KOPT-K1 (cell line): ENCODE measurements around the gene SRPK1.
A peak's percentile ranks its signal among the peaks of the same experiment; 100 is the strongest.

Experiments
- H3K27ac ChIP-seq: fragments of 200-600 bp; sonication (generic); 2 replicates; pipeline ENCODE4 v1.5.1; 2016; ENCODE audit warnings: antibody characterized with exemption, mild to moderate bottlenecking, low read depth, low read length; ENCODE audit not compliant: poor library complexity, severe bottlenecking
- H3K36me3 ChIP-seq: fragments of 200-600 bp; sonication (generic); 2 replicates; pipeline ENCODE4 v1.5.1; 2017; ENCODE audit warnings: antibody characterized with exemption, mild to moderate bottlenecking, low read length, moderate library complexity; ENCODE audit not compliant: insufficient read depth
- H3K9me3 ChIP-seq: fragments of 200-600 bp; sonication (generic); 2 replicates; pipeline ENCODE4 v1.5.1; 2017; ENCODE audit warnings: antibody characterized with exemption, low read length, mild to moderate bottlenecking; ENCODE audit not compliant: insufficient read depth, poor library complexity, severe bottlenecking

Gene SRPK1

GRCh38 chr6:35920793-35921732, at the start of gene SRPK1:
TSS of gene SRPK1 (minus strand) at chr6:35921098. CDS start at chr6:35921056, 42 bp downstream.
- Histone ChIP-seq H3K9me3 (no peaks in the 10 kb centered on the region), H3K27ac (peak within 1 kb of the TSS; percentile 86), H3K36me3 (peaks cover 21% of the 10 kb centered on the region)

DNA sequence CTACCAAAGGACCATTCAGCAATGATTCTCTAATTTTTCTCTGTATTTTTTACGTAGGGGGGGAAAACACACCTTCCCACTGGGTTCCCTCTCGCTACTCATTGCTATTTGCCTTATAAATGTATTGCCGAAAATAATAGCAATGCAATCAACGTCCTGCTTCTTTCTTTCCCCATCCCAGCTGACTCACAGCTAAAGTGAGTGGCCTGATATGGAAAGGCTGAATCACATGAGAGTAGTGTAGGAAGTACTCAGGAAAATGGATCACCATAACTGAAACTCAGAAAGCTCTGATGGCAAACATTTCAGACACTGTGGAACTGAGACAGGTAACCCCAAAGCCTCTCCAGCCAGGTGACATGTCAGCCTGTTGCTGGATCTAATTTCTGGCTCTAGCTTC, 49.3 kb upstream of the SRPK1 start:
- no peaks in the 10 kb centered on the region for H3K36me3 ChIP-seq
- H3K9me3 ChIP-seq = no peaks in the 10 kb centered on the region

GRCh38 chr6:35969646-35970045, 48.7 kb upstream of the SRPK1 start:
- no peak overlapping the region for H3K27ac ChIP-seq
- no peaks in the 10 kb centered on the region for H3K36me3 ChIP-seq
- no peaks in the 10 kb centered on the region for H3K9me3 ChIP-seq

More for the DNA sequence above, 49.3 kb upstream of the SRPK1 start:
- H3K27ac ChIP-seq = no peak overlapping the region

DNA sequence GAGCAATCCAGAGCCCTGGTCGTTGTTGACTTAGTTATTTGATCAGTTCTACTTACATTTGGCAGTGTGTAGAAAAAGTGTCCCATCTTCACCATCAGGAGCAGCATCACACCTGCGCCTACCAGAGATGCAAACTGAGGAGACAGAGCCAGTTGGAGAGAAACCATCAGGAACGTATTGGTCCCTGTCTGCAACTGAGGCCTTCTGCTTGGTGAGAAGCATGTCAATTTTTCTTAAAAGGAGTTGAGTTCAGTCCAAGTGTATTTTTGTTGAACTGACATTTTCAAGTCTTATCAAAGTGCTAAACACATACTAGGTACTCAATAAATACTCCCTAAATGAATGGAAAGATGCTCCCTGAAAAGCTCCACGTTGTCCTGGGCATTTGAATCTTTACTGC, 47.9 kb upstream of the SRPK1 start:
- Histone ChIP-seq H3K36me3 (no peaks in the 10 kb centered on the region), H3K9me3 (no peaks in the 10 kb centered on the region), H3K27ac (no peak overlapping the region)

GRCh38 chr6:35967076-35967774, 46.3 kb upstream of the SRPK1 start:
- Histone ChIP-seq H3K9me3 (no peaks in the 10 kb centered on the region), H3K27ac (no peak overlapping the region), H3K36me3 (no peaks in the 10 kb centered on the region)

- H3K36me3 ChIP-seq = no peaks in the 10 kb centered on the region
- H3K9me3 ChIP-seq = no peaks in the 10 kb centered on the region
- H3K27ac ChIP-seq = no peak overlapping the region
Observed at GRCh38 chr6:35962779-35963560, 42.1 kb upstream of the SRPK1 start.

DNA sequence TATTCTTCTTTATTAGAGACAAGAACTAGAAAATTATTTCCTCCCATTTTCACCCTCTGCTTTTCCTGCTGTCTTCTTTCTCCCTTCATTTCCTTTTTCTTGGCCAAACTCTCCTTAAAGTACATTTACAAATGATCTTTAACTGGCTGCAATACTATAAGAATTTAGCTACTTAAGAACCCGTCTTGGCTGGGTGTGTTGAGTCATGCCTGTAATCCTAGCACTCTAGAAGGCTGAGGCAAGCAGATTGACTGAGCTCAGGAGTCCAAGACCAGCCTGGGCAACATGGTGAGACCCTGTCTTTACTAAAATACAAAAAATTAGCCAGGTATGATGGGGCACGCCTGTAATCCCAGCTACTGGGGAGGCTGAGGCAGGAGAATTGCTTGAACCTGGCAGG, 39.3 kb upstream of the SRPK1 start:
- Histone ChIP-seq H3K27ac (no peak overlapping the region), H3K9me3 (no peaks in the 10 kb centered on the region), H3K36me3 (no peaks in the 10 kb centered on the region)

DNA sequence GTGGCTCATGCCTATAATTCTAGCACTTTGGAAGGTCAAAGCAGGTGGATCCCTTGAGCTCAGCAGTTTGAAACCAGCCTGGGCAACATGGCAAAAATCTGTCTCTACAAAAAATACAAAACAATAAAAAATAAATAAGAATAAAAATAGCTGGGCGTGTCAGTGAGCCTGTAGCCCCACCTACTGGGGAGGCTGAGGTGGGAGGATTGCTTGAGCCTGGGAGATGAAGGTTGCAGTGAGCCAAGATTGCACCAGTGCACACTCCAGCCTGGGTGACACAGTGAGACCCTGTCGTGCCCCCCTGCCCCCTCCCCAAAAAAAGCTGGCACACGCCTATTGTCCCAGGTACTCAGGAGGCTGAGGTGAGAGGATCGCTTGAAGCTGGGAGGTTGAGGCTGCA, 35.1 kb upstream of the SRPK1 start:
- Histone ChIP-seq H3K27ac (no peak overlapping the region), H3K9me3 (no peaks in the 10 kb centered on the region), H3K36me3 (no peaks in the 10 kb centered on the region)

- no peak overlapping the region for H3K27ac ChIP-seq
- H3K36me3 ChIP-seq = no peaks in the 10 kb centered on the region
Observed at GRCh38 chr6:35955521-35955920, 34.6 kb upstream of the SRPK1 start.

GRCh38 chr6:35955071-35955470, 34.2 kb upstream of the SRPK1 start:
- H3K9me3 ChIP-seq = no peaks in the 10 kb centered on the region
- no peaks in the 10 kb centered on the region for H3K36me3 ChIP-seq
- no peak overlapping the region for H3K27ac ChIP-seq

More at GRCh38 chr6:35955521-35955920, 34.6 kb upstream of the SRPK1 start:
- H3K9me3 ChIP-seq = no peaks in the 10 kb centered on the region

- Histone ChIP-seq H3K27ac (no peak overlapping the region), H3K36me3 (no peaks in the 10 kb centered on the region), H3K9me3 (no peaks in the 10 kb centered on the region)
Observed at GRCh38 chr6:35954333-35954732, 33.4 kb upstream of the SRPK1 start.

GRCh38 chr6:35948725-35949124, 27.8 kb upstream of the SRPK1 start:
- H3K9me3 ChIP-seq = no peaks in the 10 kb centered on the region
- H3K27ac ChIP-seq = no peak overlapping the region
- no peaks in the 10 kb centered on the region for H3K36me3 ChIP-seq

DNA sequence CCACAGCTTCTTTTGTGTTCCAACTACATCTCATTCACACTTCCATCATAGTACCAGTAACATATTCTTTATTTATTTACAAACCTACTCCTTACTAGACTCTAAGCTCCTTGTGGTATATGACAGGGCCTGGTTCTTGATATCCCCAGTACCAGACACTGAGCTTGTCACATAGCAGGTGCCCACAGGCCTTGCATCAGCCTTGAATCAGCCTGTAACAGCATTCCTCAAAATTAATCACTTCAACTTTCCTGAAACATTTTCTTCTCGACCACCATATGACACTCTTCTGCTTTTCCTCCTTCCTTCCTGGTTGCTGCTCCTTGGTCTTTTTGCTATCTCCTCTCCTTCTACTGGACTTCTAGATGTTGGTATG, 24.7 kb upstream of the SRPK1 start:
- peaks cover 6% of the 10 kb centered on the region for H3K9me3 ChIP-seq
- H3K27ac ChIP-seq = no peak overlapping the region
- H3K36me3 ChIP-seq = no peaks in the 10 kb centered on the region

DNA sequence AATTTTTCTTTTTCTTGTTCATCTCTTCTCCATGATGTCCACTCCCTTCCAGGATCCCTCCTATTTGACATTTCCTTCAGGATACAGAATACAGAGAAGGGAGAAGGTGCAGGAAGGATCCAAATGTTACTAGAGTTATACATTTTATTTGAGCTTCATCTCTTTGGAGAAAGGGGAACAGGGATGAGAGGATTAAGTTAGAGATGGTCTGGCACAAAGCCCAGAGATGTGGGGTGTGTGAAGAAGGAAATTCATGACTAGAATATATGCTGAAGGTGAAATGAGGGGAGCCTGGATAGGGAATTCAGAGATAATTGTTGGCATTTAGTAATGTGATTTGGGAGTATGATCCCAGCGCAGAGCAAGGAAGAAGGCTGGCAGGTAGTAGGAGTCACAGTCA, 22.5 kb upstream of the SRPK1 start:
- Histone ChIP-seq H3K36me3 (no peaks in the 10 kb centered on the region), H3K9me3 (peaks cover 19% of the 10 kb centered on the region), H3K27ac (no peak overlapping the region)

- Histone ChIP-seq H3K9me3 (peaks cover 29% of the 10 kb centered on the region), H3K36me3 (no peaks in the 10 kb centered on the region), H3K27ac (no peak overlapping the region)
Observed at GRCh38 chr6:35942355-35942754, 21.5 kb upstream of the SRPK1 start.
